ENCODE results near the gene FOXP4. TPM values are rescaled to one million over a fixed set of nuclear protein-coding genes. Genes with fewer than 3 reads are reported as not detected.

The FOXP4 gene
- total and polyA plus RNA-seq, 2 of the 13 experiments (the other 11 are each of a cell fraction or from before 2014, with no cell fraction given), result 11.0 to 12.4 TPM

- TF ChIP-seq PLSCR1 (CRISPR knock-in tag; IDR thresholded peaks at IDR 0.05; ENCODE audit: borderline replicate concordance) (no peak), GMEB2 (CRISPR knock-in tag; IDR thresholded peaks at IDR 0.05; ENCODE audit: low read depth) (no peak), CEBPG (CRISPR knock-in tag; IDR thresholded peaks at IDR 0.05) (no peak), KDM3A (CRISPR knock-in tag; IDR thresholded peaks at IDR 0.05; ENCODE audit: low read depth) (no peak), ZNF790 (CRISPR knock-in tag; IDR thresholded peaks at IDR 0.05; ENCODE audit: borderline replicate concordance) (no peak), ZMAT3 (CRISPR knock-in tag; conservative IDR thresholded peaks at IDR 0.05) (no peak), ZNF687 (CRISPR knock-in tag; IDR thresholded peaks at IDR 0.05) (peak; percentile 61), TAF1 (CRISPR knock-in tag; IDR thresholded peaks at IDR 0.05) (0 out of 2 replicates have a peak, but pooled peaks have one; percentile 28), PRPF4 (IDR thresholded peaks at IDR 0.05; ENCODE audit: low read depth, low read length, poor library complexity, severe bottlenecking) (no peak), YY1 (IDR thresholded peaks at IDR 0.05; ENCODE audit: insufficient read depth, insufficient replicate concordance, low read depth, low read length) (no peak), KAT2B (IDR thresholded peaks at IDR 0.05; ENCODE audit: borderline replicate concordance, low read depth, low read length) (no peak), ZNF576 (CRISPR knock-in tag; IDR thresholded peaks at IDR 0.05) (no peak), NFE2L1 (CRISPR knock-in tag; IDR thresholded peaks at IDR 0.05; ENCODE audit: borderline replicate concordance) (no peak), ZNF841 (CRISPR knock-in tag; IDR thresholded peaks at IDR 0.05; ENCODE audit: borderline replicate concordance) (no peak), POGK (CRISPR knock-in tag; conservative IDR thresholded peaks at IDR 0.05) (no peak), RXRA (CRISPR knock-in tag; IDR thresholded peaks at IDR 0.05) (0 out of 2 replicates have a peak, but pooled peaks have one; percentile 13), KLF6 (CRISPR knock-in tag; IDR thresholded peaks at IDR 0.05) (no peak), NFE2 (CRISPR knock-in tag; IDR thresholded peaks at IDR 0.05) (no peak), MAX (IDR thresholded peaks at IDR 0.05) (no peak), ZFP90 (CRISPR knock-in tag; IDR thresholded peaks at IDR 0.05; ENCODE audit: borderline replicate concordance) (no peak)
- TF ChIP-seq, protein P1, sequence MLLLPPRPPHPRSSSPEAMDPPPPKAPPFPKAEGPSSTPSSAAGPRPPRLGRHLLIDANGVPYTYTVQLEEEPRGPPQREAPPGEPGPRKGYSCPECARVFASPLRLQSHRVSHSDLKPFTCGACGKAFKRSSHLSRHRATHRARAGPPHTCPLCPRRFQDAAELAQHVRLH (CRISPR knock-in tag; IDR thresholded peaks at IDR 0.05; ENCODE audit: borderline replicate concordance, low read depth), result no peak
Observed at GRCh38 chr6:41551086-41551700, 5.0 kb downstream of the FOXP4 start (continued).

Data from HepG2 (cell line).